Breast epithelium (tissue), 3 donors: ENCODE data around the gene RABGAP1L.

Source experiments
- CTCF ChIP-seq, 3 donors: fragments of 450-650 bp; IDR thresholded peaks; one replicate each; pipeline ENCODE4 v1.5.1; 2016 to 2017; ENCODE audit warnings: antibody characterized with exemption in 3 of 3, mild to moderate bottlenecking in 3 of 3, moderate library complexity in 3 of 3
- POLR2A ChIP-seq: fragments of 450-650 bp; IDR thresholded peaks from one replicate; pipeline ENCODE4 v1.6.1; 2016; ENCODE audit warnings: antibody characterized with exemption, mild to moderate bottlenecking, moderate library complexity
- POLR2AphosphoS5 ChIP-seq, 3 donors: sonication (generic); formaldehyde crosslinking; IDR thresholded peaks; one replicate each; pipeline ENCODE4 v1.6.1; 2017; ENCODE audit warnings: antibody characterized with exemption in 3 of 3

- TF ChIP-seq CTCF (IDR thresholded peaks at IDR 0.05) (no peak), POLR2A (no peak), POLR2AphosphoS5 (IDR thresholded peaks at IDR 0.05) (no peak)
Measured at GRCh38 chr1:174266991-174267612, 107.8 kb downstream of the RABGAP1L start.
